Hindlimb muscle (tissue), 1 donor: ENCODE data around the gene PGC. TPM values are rescaled to one million over a fixed set of nuclear protein-coding genes. Genes with fewer than 3 reads are reported as not detected.

Experiments used
- DNase-seq: peaks from one replicate; pipeline ENCODE4 v3.0.0-alpha.2; 2013
- polyA plus RNA-seq: library from polyadenylated mRNA; unstranded; fragments of 120-200 nt; gene quantifications from one replicate; pipeline ENCODE4 v1.2.1, GENCODE V29; 2013; ENCODE audit not compliant: insufficient read length

Gene PGC
- polyA plus RNA-seq, 1 donor, result not detected

DNA sequence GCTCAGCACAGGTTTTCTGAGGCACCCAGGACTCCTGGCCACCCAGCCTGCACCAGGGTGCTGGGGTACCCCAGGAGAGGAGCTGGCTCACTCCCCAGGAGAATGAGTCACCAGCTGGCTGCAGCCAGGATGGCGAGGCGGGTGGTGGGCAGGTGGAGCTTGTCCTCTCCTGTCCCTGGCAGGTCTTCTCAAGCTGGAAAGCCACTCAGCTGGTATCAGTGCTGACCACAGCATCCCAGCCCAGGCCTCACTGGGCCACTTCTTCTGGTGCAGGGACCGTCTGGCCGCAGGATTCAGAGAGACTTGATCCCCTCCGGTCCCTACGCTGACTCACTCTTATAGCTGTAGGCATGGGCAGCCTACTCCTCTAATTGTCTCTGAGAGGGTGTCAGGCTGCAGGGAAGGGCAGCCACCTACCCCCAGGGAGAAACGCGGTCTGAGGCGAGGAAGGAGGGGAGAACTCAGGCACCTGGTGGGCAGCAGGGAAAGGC lies 34.0 kb downstream of the PGC start:
- DNase-seq, result no peak

- DNase-seq, result no peak
Measured at GRCh38 chr6:41712651-41713103, 34.5 kb downstream of the PGC start.

- no peak for DNase-seq
Measured at GRCh38 chr6:41711323-41712038, 35.7 kb downstream of the PGC start.

GRCh38 chr6:41709375-41709774 lies 37.8 kb downstream of the PGC start:
- no peak for DNase-seq

- DNase-seq, result no peak
Measured at GRCh38 chr6:41708856-41709255, 38.3 kb downstream of the PGC start.

- DNase-seq, result no peak
Measured at GRCh38 chr6:41707565-41708200, 39.5 kb downstream of the PGC start.

DNA sequence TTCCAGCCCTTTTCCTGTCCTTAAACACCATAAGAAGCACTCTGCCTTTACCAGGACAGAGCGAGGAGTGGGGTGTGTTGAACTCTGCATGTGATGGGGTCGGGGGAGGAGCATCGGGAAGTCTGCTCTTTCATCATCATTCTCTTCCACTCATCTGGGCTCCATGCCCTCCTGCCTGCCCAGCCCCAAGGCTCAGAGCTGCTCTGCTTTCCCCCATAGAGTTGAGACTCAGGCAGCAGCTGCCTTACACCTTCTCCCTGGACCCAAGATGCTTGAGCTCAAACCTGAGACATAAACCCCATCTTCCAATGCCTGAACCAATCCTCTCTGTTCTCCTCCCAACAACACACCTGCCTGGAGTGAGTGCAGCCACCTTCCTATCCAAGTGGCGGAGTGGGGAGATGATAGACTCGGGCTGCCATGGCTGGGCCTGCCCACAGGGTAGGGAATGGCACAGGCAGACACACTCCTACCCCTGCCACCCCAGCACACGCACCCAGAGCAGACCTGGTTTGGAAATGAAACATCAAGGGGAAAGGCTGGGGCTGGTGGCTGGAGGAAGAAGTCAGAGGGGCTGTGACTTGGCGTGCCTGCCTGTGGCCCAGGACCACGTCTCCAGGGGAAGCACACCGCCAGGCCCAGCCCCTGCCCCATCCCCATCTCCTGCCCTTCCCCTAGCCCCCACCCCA lies 40.2 kb downstream of the PGC start:
- no peak for DNase-seq

- DNase-seq, result peak; percentile 58
Measured at GRCh38 chr6:41705996-41706835, 41.0 kb downstream of the PGC start.

DNA sequence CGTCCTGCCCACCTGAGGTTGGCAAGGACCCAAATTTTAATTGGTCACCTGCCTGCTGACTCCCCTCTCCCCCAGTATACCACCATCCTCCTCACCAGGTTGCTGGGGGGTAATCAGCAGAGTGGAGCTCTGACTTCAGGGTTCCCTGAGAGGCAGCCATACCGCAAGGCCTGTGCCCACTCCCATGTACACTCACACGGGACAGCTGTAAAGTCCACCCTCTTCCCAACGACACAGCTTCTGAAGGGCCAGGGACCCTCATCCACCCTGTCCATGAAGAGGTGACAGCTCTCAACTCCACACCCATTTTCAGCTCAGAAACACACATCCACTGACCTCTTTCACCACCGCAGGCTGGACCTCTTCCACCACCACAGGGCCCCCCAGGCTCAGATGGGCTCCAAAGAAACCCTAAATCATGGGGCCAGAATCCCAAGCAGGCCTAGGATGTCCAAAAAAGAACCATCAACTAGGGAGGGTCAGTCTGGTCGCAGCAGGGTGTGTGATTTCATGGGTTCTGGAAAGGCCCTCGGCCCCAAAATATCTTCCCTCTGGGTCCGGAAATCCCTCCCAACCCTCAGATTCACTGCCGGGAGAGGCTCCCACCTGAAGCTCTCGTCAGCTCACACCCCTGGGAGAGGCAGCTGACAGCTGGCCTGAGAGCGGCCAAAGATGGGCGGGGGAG lies 41.7 kb downstream of the PGC start:
- no peak for DNase-seq

DNA sequence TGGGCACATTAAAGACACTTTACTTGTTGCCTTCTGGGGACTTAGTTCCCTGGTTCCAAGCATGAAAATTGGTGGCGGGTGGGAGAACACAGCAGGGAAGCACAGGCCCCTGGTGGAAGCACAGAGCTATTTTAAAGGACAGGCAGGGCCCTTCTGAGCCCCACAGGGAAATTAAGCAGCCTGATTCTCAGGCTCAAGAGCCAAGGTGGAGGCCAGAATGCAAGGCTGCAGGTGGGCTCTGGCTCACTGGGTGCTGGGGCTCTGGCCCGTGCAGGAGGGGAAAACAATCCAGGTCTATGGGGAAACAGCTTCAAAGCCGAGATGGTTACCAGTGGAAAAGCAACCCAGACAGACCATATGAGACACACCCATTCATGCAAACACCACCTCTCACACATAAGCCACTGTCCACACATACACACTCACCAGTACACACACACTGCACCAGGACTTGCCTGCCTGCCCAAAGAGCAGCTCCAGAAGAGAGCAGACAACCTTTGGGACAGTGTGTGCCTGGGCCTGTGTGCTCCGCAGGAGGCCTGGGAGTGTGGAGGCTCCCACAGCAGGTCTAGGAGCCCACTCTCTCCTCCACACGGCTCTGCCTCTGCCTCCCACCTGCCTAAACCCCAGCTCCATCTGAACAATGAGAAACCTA lies 42.4 kb downstream of the PGC start:
- no peak for DNase-seq

DNA sequence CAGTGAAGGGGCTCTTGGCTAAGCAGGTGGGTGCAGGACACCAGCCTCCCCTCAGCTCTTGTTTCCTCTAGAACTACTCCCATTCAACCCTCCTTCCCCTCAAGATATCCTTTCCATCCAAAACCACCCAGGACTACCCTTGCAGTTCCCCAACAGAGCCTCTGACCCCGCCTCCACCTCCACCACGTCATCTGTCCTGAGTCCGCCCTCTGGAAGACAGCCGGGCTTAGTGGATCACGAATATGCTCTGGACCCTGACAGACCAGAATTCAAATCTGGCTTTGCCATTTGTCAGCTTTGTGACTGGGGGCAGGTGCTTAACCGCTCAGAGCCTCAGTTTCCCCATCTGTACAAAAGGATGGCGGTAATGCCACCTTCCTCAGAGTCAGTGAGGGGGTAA lies 43.2 kb downstream of the PGC start:
- DNase-seq, result no peak

DNA sequence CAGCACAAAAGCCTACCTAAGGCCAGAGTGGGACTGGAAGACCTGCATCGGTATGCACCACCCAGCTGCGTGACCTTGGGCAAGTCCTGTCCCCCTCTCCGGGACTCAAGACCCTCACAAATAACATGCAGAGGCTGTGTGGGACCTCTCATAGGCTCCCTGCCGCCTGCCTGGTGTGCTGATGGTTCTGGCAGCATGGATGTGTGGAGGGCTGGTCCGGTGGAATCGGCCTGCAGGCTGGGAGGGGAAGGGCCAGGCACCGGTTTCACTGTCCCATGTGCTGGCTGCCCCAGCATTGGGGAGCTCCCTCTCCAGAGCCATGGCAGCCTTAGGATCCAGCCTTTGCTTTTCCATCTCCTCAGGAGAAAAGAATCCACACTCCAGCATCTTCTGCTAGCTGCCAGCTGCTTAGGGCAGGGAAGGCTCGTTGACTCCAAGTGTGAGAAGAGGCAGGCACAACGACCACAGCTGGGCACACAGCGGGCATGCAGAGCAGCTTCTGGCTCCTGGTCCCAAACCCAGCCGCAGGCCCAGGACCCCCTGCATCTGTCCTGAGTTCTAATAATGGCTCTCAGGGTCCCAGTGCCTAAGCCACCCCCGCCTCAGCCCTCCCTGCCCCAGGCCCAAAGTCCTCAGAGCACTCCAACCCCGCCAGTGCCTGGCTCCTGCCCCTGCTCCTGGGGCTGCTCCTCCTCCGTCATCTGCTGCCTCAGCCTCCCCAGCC lies 44.3 kb downstream of the PGC start:
- no peak for DNase-seq

DNA sequence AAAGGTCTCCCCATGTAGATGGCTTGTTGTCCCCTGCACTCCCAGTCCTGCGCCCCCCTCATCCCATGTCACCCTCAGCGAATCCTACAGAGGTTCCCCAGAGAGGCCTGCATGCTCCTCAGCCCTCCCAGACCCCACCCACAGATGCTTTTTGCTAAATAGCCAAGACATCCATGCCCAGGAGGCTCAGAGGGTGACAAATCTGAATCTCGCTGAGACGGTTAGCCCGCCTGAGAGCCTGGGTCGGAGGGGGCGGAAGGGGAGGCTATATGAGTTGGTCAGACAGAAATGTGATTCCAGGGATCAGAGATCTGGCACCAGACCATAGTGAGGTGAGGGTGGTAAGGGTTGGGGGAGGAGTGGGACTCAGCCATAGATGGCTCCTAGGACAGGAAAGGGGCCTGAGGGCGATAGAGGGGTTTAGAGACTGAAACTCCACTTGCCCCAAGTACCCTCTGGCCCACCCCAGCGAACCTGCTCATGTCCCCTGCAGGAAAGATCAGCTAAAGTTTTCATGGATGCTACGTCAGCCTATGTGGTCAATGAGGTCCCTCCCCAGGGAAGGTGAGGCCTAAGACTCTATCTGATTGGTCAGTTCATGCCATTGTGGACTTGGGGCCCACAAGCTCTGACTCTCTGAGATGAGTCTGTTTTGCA lies 45.0 kb downstream of the PGC start:
- no peak for DNase-seq

DNA sequence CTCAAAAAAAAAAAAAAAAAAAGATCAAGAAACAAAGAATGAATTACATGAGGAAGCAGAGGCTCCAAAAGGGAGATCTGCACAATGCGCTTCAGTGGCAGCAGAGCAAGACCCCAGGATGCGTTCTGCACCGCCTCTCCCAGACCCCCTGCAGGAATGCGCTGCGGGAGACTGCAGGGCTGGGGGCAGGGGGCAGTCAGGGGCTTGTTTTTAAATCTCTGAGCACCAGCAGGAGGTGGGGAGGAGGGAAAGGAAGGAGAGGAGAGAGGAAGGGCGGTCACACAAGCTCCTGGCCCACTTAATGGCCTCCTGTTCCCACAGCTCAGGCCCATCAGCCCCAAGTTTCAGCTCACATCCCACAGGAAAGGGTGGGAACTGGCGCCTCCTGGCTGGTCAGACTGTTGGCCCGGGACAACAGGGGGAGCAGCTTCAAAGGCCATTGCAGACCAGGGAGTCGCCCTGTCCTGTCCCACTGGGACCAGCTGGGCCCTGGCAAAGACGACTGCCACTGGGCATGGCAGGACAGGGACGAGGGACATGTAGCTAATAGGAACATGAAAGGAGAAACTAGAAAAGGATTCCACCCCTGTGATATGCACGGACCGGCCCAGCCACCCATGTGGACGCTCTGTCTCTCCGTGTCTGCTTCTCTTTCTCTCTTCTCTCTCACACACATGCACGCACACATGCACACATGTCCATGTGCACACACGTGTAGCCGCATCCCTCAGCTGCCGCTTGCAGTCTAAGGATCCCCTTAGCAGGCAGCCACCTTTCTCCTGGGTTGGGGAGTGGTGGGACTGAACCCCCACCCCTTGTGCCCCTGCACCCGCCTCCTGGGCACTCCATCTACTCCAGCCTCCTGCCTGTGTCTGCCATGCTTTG lies 46.5 kb downstream of the PGC start:
- no peak for DNase-seq

DNA sequence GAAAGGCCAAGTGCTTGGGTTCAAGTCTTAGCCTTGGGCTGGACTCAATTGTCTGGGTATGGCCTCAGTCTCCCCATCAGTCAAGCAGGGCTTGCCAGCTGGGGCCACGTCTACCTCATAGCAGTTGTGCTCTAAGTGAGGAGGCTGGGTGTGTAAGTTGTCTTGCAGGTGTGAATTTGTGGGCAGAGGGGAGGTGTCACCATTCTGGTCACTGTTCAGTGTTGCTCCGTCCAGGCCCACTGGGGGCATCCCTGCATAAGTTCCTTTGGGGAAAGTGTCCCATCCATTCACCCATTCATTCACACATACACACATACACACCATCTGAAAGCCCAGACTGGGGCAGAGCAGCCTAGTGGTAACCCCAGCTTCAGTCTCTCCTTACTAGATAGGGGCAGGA lies 48.1 kb downstream of the PGC start:
- DNase-seq, result no peak

GRCh38 chr6:41697861-41698781 lies 49.1 kb downstream of the PGC start:
- DNase-seq, result peak; percentile 82

GRCh38 chr6:41696788-41697187 lies 50.4 kb downstream of the PGC start:
- DNase-seq, result no peak

DNA sequence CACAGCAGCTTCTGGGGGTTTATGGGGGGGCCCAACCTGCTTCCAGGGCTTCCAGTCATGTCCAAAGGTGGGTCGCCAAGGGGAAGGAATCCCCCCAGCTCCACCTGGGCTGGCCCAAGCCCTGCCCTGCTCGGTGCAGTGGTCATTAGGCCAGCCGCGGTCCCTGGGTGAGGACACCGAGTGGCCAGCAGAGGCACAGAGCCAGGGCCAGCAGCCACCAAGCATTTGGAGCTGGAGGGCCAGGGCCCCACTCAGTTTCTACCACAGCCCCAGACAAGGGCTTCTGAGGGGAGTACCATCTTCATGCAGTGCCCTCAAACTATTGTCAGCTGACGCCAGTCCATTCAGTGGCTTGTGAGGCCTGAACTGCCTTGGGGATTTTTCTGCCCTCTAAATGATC lies 51.4 kb downstream of the PGC start:
- DNase-seq, result no peak
